OCI-LY3 (cell line): Measurements from ENCODE around the gene MINDY4.

Source experiments
- H2AFZ ChIP-seq: fragments of 200-600, 300-600 bp; shearing (Covaris generic); 2 replicates; pipeline ENCODE4 v1.6.0; 2014; ENCODE audit warnings: antibody characterized with exemption, low read depth, low read length
- H3K27ac ChIP-seq: fragments of 200-600, 300-600 bp; sonication (generic); 2 replicates; pipeline ENCODE4 v1.5.1; 2014; ENCODE audit warnings: mild to moderate bottlenecking, low read length, moderate library complexity, mixed read lengths
- H3K27me3 ChIP-seq: fragments of 200-600, 300-600 bp; sonication (generic); 2 replicates; pipeline ENCODE4 v1.6.1; 2014; ENCODE audit warnings: low read depth, low read length, mixed read lengths
- H3K36me3 ChIP-seq: fragments of 200-600, 300-600 bp; sonication (generic); replicated peaks from 2 replicates; pipeline ENCODE3; 2014; ENCODE audit warnings: low read depth, low read length, mixed read lengths
- H3K4me1 ChIP-seq: fragments of 300-600, 200-600 bp; sonication (generic); 2 replicates; pipeline ENCODE4 v1.6.1; 2014; ENCODE audit warnings: low read length, mixed read lengths
- H3K4me2 ChIP-seq: fragments of 200-600, 300-600 bp; sonication (generic); 2 replicates; pipeline ENCODE4 v1.6.1; 2014; ENCODE audit warnings: low read length, mixed read lengths
- H3K4me3 ChIP-seq: fragments of 300-600, 200-600 bp; sonication (generic); 2 replicates; pipeline ENCODE4 v1.5.1; 2014; ENCODE audit warnings: antibody characterized with exemption, mild to moderate bottlenecking, low read length, moderate library complexity
- H3K79me2 ChIP-seq: fragments of 300-600, 200-600 bp; shearing (Covaris generic); 2 replicates; pipeline ENCODE4 v1.6.1; 2014; ENCODE audit warnings: mild to moderate bottlenecking, low read length, mixed read lengths
- H3K9ac ChIP-seq: fragments of 300-600, 200-600 bp; shearing (Covaris generic); 2 replicates; pipeline ENCODE4 v1.6.0; 2014; ENCODE audit warnings: mild to moderate bottlenecking, low read length, moderate library complexity
- H3K9me3 ChIP-seq: fragments of 200-600, 300-600 bp; shearing (Covaris generic); 2 replicates; pipeline ENCODE4 v1.6.1; 2014; ENCODE audit warnings: low read length, mixed read lengths; ENCODE audit not compliant: insufficient read depth
- H4K20me1 ChIP-seq: fragments of 200-600, 300-600 bp; sonication (generic); 2 replicates; pipeline ENCODE4 v1.6.1; 2016; ENCODE audit warnings: low read length, mixed read lengths; ENCODE audit not compliant: insufficient read depth
- CTCF ChIP-seq: fragments of 200-600, 300-600 bp; sonication (generic); IDR thresholded peaks from 2 replicates; pipeline ENCODE4 v1.5.1; 2014; ENCODE audit warnings: antibody characterized with exemption, low read length, low read depth
- EZH2phosphoT487 ChIP-seq: fragments of 200-600 bp; shearing (Covaris generic); IDR thresholded peaks from 2 replicates; pipeline ENCODE4 v1.6.1; 2018; ENCODE audit warnings: antibody characterized with exemption, mixed run types, low read depth

MINDY4 gene

GRCh38 chr7:30905078-30906012, 134.1 kb downstream of the MINDY4 start:
- no peak overlapping the region for H3K4me2 ChIP-seq
- no peaks in the 10 kb centered on the region for H3K27me3 ChIP-seq

GRCh38 chr7:30906014-30906413, 134.8 kb downstream of the MINDY4 start:
- TF ChIP-seq CTCF (no peak), EZH2phosphoT487 (no peak)
- no peaks in the 10 kb centered on the region for H3K36me3 ChIP-seq
- no peaks in the 10 kb centered on the region for H4K20me1 ChIP-seq
- H3K9me3 ChIP-seq: no peaks in the 10 kb centered on the region
- no peaks in the 10 kb centered on the region for H3K79me2 ChIP-seq
- H3K4me2 ChIP-seq: no peak overlapping the region
- H3K27ac ChIP-seq: no peak overlapping the region
- H3K4me1 ChIP-seq: peaks cover 7% of the 10 kb centered on the region
- H3K4me3 ChIP-seq: no peak overlapping the region
- H3K27me3 ChIP-seq: no peaks in the 10 kb centered on the region
- no peak overlapping the region for H2AFZ ChIP-seq
- no peak overlapping the region for H3K9ac ChIP-seq

More at GRCh38 chr7:30905078-30906012, 134.1 kb downstream of the MINDY4 start:
- Histone ChIP-seq H3K9me3 (no peaks in the 10 kb centered on the region), H3K9ac (no peak overlapping the region), H3K36me3 (no peaks in the 10 kb centered on the region), H4K20me1 (no peaks in the 10 kb centered on the region), H2AFZ (no peak overlapping the region), H3K27ac (no peak overlapping the region), H3K4me1 (peaks cover 1% of the 10 kb centered on the region; the same call in 1 of the 2 replicates), H3K4me3 (no peak overlapping the region), H3K79me2 (no peaks in the 10 kb centered on the region)
- TF ChIP-seq EZH2phosphoT487 (no peak), CTCF (no peak)

- no peak overlapping the region for H3K27ac ChIP-seq
- H2AFZ ChIP-seq: no peak overlapping the region
- H3K79me2 ChIP-seq: no peaks in the 10 kb centered on the region
- H3K4me2 ChIP-seq: no peak overlapping the region
- no peak overlapping the region for H3K9ac ChIP-seq
- peaks cover 7% of the 10 kb centered on the region for H3K4me1 ChIP-seq
- no peak overlapping the region for H3K4me3 ChIP-seq
- H3K27me3 ChIP-seq: no peaks in the 10 kb centered on the region
- no peaks in the 10 kb centered on the region for H3K9me3 ChIP-seq
- H4K20me1 ChIP-seq: no peaks in the 10 kb centered on the region
- TF ChIP-seq EZH2phosphoT487 (no peak), CTCF (no peak)
- H3K36me3 ChIP-seq: no peaks in the 10 kb centered on the region
Measured at GRCh38 chr7:30906515-30907240, 135.5 kb downstream of the MINDY4 start.

- Histone ChIP-seq H4K20me1 (no peaks in the 10 kb centered on the region), H3K4me3 (no peak overlapping the region), H3K36me3 (no peaks in the 10 kb centered on the region), H3K9ac (no peak overlapping the region), H3K79me2 (no peaks in the 10 kb centered on the region), H2AFZ (no peak overlapping the region), H3K9me3 (no peaks in the 10 kb centered on the region), H3K4me1 (peaks cover 7% of the 10 kb centered on the region), H3K27me3 (no peaks in the 10 kb centered on the region), H3K27ac (no peak overlapping the region), H3K4me2 (no peak overlapping the region)
- no peak for TF ChIP-seq CTCF
- no peak for TF ChIP-seq EZH2phosphoT487
Measured at GRCh38 chr7:30907527-30908267, 136.5 kb downstream of the MINDY4 start.
